Mucosa of stomach (tissue), 1 donor: Measurements from ENCODE around the gene UGT1A6.

Source experiments
- H3K27me3 ChIP-seq: one replicate; pipeline ENCODE4 v1.7.0; 2013; ENCODE audit warnings: mild to moderate bottlenecking, low read length; ENCODE audit not compliant: control insufficient read depth, insufficient read depth
- H3K36me3 ChIP-seq: one replicate; pipeline ENCODE4 v1.7.0; 2013; ENCODE audit warnings: low read length; ENCODE audit not compliant: control insufficient read depth, insufficient read depth
- H3K4me1 ChIP-seq: one replicate; pipeline ENCODE4 v1.7.0; 2013; ENCODE audit warnings: mild to moderate bottlenecking, low read length; ENCODE audit not compliant: control insufficient read depth, insufficient read depth
- H3K4me3 ChIP-seq: one replicate; pipeline ENCODE4 v1.7.0; 2013; ENCODE audit warnings: low read length
- H3K9ac ChIP-seq: one replicate; pipeline ENCODE4 v1.7.0; 2013; ENCODE audit warnings: mild to moderate bottlenecking, low read length, moderate library complexity
- H3K9me3 ChIP-seq: one replicate; pipeline ENCODE4 v1.7.0; 2013; ENCODE audit warnings: mild to moderate bottlenecking, low read length, moderate library complexity; ENCODE audit not compliant: control insufficient read depth
- donor health status: Pancreatic carcinoma.

UGT1A6 gene

GRCh38 chr2:233800208-233800607 is 107.5 kb downstream of the UGT1A6 start:
- H3K27me3 ChIP-seq = no peaks in the 10 kb centered on the region
- H3K36me3 ChIP-seq = no peaks in the 10 kb centered on the region
- no peak overlapping the region for H3K4me3 ChIP-seq
- H3K9ac ChIP-seq = no peak overlapping the region
- H3K4me1 ChIP-seq = no peaks in the 10 kb centered on the region
- H3K9me3 ChIP-seq = no peaks in the 10 kb centered on the region

DNA sequence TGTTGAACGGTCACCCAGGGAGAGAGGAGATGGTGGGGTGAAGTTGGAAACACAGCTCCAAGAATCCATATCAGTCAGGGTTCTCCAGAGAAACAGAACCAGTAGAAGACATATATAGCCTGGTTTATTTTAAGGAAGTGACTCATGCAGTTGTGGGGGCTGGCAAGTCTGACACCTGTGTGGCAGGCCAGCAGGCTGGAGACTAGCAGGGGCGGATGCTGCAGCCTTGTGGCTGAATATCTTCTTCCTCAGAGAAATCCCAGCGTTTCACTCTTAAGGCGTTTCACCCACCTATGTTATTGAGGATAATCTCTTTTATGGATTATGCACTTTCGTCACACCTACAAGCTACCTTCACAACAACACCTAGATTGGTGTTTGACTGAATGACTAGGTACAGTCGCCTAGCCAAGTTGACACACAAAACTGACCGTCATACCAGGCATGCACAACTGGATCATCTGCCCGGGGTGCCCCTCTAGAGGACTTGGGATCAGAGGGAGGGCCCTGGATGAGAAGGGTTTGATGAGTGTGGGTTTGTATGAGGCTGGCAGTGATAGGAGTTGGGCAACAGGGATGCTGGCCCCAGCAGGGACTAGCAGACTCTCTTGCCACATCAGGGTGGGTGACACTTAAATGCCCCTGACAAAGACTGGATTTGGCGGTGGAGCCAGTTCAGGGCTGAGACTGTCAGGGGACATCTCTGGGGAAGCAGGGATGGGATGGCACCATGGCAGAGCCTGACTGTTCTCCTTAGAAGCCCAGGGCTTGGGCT is 108.9 kb downstream of the UGT1A6 start:
- no peaks in the 10 kb centered on the region for H3K9me3 ChIP-seq
- H3K36me3 ChIP-seq = no peaks in the 10 kb centered on the region
- H3K9ac ChIP-seq = no peak overlapping the region
- H3K4me3 ChIP-seq = no peak overlapping the region
- H3K27me3 ChIP-seq = no peaks in the 10 kb centered on the region
- H3K4me1 ChIP-seq = no peaks in the 10 kb centered on the region

- Histone ChIP-seq H3K4me3 (no peak overlapping the region), H3K36me3 (no peaks in the 10 kb centered on the region), H3K9ac (no peak overlapping the region), H3K27me3 (no peaks in the 10 kb centered on the region), H3K9me3 (no peaks in the 10 kb centered on the region), H3K4me1 (no peaks in the 10 kb centered on the region)
Measured at GRCh38 chr2:233802132-233802815, 109.6 kb downstream of the UGT1A6 start.

DNA sequence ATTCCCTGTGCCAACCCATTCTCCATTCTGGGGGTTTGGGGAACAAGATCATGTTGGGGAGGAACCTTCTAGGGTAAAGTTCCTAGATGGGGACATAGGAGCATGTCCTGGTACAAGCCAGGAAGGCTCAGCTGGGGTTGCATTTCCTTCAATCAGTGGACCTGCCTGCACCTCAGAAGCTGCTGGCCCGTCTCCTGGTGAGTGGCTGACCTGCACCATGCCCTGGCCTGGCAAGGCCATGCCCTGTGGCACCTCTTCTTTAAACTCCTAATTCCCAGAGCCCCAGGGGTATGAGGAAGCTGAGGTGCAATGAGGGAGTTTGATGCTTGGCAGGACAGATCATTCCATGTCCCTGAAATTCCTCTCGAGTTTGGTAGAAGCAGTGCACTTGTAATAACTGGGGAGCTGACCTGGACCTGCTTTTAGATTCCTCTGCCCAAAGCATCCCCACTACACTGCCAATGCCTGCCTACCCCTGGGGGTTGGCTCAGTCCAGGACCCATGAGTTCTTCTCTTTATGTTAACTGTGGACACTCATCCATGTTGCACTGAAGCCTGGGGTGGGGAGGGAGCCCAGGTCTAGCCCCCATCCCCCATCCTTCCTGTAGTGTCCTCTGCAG is 110.7 kb downstream of the UGT1A6 start:
- H3K9ac ChIP-seq = no peak overlapping the region
- H3K4me3 ChIP-seq = no peak overlapping the region
- no peaks in the 10 kb centered on the region for H3K9me3 ChIP-seq
- no peaks in the 10 kb centered on the region for H3K36me3 ChIP-seq
- no peaks in the 10 kb centered on the region for H3K27me3 ChIP-seq
- no peaks in the 10 kb centered on the region for H3K4me1 ChIP-seq

GRCh38 chr2:233803994-233804393 is 111.3 kb downstream of the UGT1A6 start:
- no peak overlapping the region for H3K4me3 ChIP-seq
- H3K4me1 ChIP-seq = no peaks in the 10 kb centered on the region
- H3K9ac ChIP-seq = no peak overlapping the region
- no peaks in the 10 kb centered on the region for H3K9me3 ChIP-seq
- H3K36me3 ChIP-seq = no peaks in the 10 kb centered on the region
- no peaks in the 10 kb centered on the region for H3K27me3 ChIP-seq

DNA sequence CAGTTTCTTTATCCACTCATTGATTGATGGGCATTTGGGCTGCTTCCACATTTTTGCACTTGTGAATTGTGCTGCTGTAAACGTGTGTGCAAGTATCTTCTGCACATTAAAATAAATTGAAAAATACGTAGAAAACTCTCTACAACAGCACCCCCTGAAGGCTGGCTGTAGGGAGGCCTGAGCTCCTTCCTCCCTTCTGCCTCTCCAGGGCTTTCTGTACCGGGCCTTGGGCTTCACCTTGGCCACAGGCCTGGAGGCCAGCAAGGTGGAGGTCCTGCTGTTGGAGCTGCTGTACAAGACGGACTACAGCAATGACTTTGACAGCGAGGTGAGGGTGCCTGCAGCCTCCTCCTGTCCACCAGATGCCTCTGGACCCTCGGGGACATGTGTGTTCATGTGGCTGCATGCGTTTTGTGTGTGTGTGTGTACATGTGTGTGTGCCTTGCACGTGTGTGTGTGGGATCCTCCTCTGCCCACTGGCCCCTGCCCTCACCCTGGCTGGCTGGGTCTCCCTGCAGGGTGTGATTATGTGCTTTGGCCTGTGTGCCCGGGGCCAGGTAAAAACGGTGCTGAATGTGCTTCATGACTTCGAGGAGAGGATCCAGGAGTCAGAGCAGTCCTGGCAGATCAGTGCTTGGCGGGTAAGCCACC is 114.7 kb downstream of the UGT1A6 start:
- Histone ChIP-seq H3K4me1 (no peaks in the 10 kb centered on the region), H3K36me3 (no peaks in the 10 kb centered on the region), H3K9me3 (no peaks in the 10 kb centered on the region), H3K4me3 (no peak overlapping the region), H3K27me3 (no peaks in the 10 kb centered on the region), H3K9ac (no peak overlapping the region)

- no peaks in the 10 kb centered on the region for H3K9me3 ChIP-seq
- no peaks in the 10 kb centered on the region for H3K36me3 ChIP-seq
- H3K4me3 ChIP-seq = no peak overlapping the region
- H3K4me1 ChIP-seq = no peaks in the 10 kb centered on the region
- H3K27me3 ChIP-seq = no peaks in the 10 kb centered on the region
- no peak overlapping the region for H3K9ac ChIP-seq
Measured at GRCh38 chr2:233807966-233808935, 115.6 kb downstream of the UGT1A6 start.

GRCh38 chr2:233810385-233810784 is 117.7 kb downstream of the UGT1A6 start:
- H3K9ac ChIP-seq = no peak overlapping the region
- H3K4me1 ChIP-seq = no peaks in the 10 kb centered on the region

GRCh38 chr2:233811087-233811486 is 118.4 kb downstream of the UGT1A6 start:
- H3K9ac ChIP-seq = no peak overlapping the region
- H3K4me1 ChIP-seq = no peaks in the 10 kb centered on the region
- no peaks in the 10 kb centered on the region for H3K36me3 ChIP-seq
- H3K4me3 ChIP-seq = no peak overlapping the region
- H3K9me3 ChIP-seq = no peaks in the 10 kb centered on the region
- H3K27me3 ChIP-seq = no peaks in the 10 kb centered on the region

More at GRCh38 chr2:233810385-233810784, 117.7 kb downstream of the UGT1A6 start:
- Histone ChIP-seq H3K4me3 (no peak overlapping the region), H3K9me3 (no peaks in the 10 kb centered on the region), H3K27me3 (no peaks in the 10 kb centered on the region), H3K36me3 (no peaks in the 10 kb centered on the region)

- H3K27me3 ChIP-seq = no peaks in the 10 kb centered on the region
- H3K4me3 ChIP-seq = no peak overlapping the region
- H3K4me1 ChIP-seq = no peaks in the 10 kb centered on the region
- H3K9ac ChIP-seq = no peak overlapping the region
- H3K9me3 ChIP-seq = no peaks in the 10 kb centered on the region
- no peaks in the 10 kb centered on the region for H3K36me3 ChIP-seq
Measured at GRCh38 chr2:233811732-233812131, 119.0 kb downstream of the UGT1A6 start.
